NCI-H2171 (cell line): ENCODE data around the gene UBE2F.

Source experiments
- DNase-seq: peaks from one replicate; lab custom pipeline; 2025; lab: John Stamatoyannopoulos, UW

Gene UBE2F

GRCh38 chr2:237966565-237967462 lies at the start of gene UBE2F:
UBE2F (plus strand) TSS chr2:237967014; CDS start chr2:237973108, 6,094 bp downstream.
- DNase-seq, result peak; percentile 89

GRCh38 chr2:237917696-237918374 lies 49.0 kb upstream of the UBE2F start:
- no peak for DNase-seq

GRCh38 chr2:237919593-237919992 lies 47.2 kb upstream of the UBE2F start:
- no peak for DNase-seq

GRCh38 chr2:237920673-237921072 lies 46.1 kb upstream of the UBE2F start:
- DNase-seq, result no peak

- DNase-seq, result no peak
Measured at GRCh38 chr2:237921967-237922492, 44.8 kb upstream of the UBE2F start.

GRCh38 chr2:237922641-237923361 lies 44.0 kb upstream of the UBE2F start:
- DNase-seq, result peak; percentile 87

- DNase-seq, result peak; percentile 42
Measured at GRCh38 chr2:237923481-237924163, 43.2 kb upstream of the UBE2F start.

- no peak for DNase-seq
Measured at GRCh38 chr2:237924164-237924534, 42.7 kb upstream of the UBE2F start.

- DNase-seq, result no peak
Measured at GRCh38 chr2:237927135-237927534, 39.7 kb upstream of the UBE2F start.

GRCh38 chr2:237927986-237928385 lies 38.8 kb upstream of the UBE2F start:
- DNase-seq, result no peak

GRCh38 chr2:237929979-237930378 lies 36.8 kb upstream of the UBE2F start:
- DNase-seq, result no peak

GRCh38 chr2:237931205-237931721 lies 35.6 kb upstream of the UBE2F start:
- DNase-seq, result no peak

- no peak for DNase-seq
Measured at GRCh38 chr2:237932731-237933131, 34.1 kb upstream of the UBE2F start.

- no peak for DNase-seq
Measured at GRCh38 chr2:237934186-237934585, 32.6 kb upstream of the UBE2F start.

GRCh38 chr2:237935740-237936452 lies 30.9 kb upstream of the UBE2F start:
- DNase-seq, result no peak

GRCh38 chr2:237939251-237939650 lies 27.6 kb upstream of the UBE2F start:
- DNase-seq, result no peak

GRCh38 chr2:237940828-237941227 lies 26.0 kb upstream of the UBE2F start:
- no peak for DNase-seq

GRCh38 chr2:237941239-237941638 lies 25.6 kb upstream of the UBE2F start:
- DNase-seq, result no peak

- DNase-seq, result no peak
Measured at GRCh38 chr2:237942513-237942899, 24.3 kb upstream of the UBE2F start.

GRCh38 chr2:237943395-237944094 lies 23.3 kb upstream of the UBE2F start:
- no peak for DNase-seq
